ENCODE results near the gene PPP3R1. TPM values are rescaled to one million over a fixed set of nuclear protein-coding genes. Genes with fewer than 3 reads are reported as not detected.

Gene PPP3R1
- total RNA-seq, 3 donors from 2014 or later (not counting 1 experiment from before 2014, with no cell fraction given) = 77.8 to 86.2 (median 79.9) TPM

GRCh38 chr2:68218343-68218901 lies 33.9 kb downstream of the PPP3R1 start:
- H3K27ac Mint-ChIP-seq = peak overlapping the region; percentile 80 to 81
- Histone ChIP-seq H3K4me1 (ENCODE audit: control insufficient read depth, insufficient read depth, low read length) (peaks cover 9% of the 10 kb centered on the region), H3K27ac (ENCODE audit: low read length) (no peak overlapping the region), H3K36me3 (ENCODE audit: control insufficient read depth, insufficient read depth, low read length) (peaks cover 12% of the 10 kb centered on the region), H3K4me3 (ENCODE audit: low read length) (no peak overlapping the region), H3K9me3 (ENCODE audit: control insufficient read depth, insufficient read depth, low read length) (no peaks in the 10 kb centered on the region), H3K27me3 (ENCODE audit: control insufficient read depth, insufficient read depth, low read length) (no peaks in the 10 kb centered on the region)
- peak overlapping the region; percentile 25 for H3K4me3 Mint-ChIP-seq
- H3K27me3 Mint-ChIP-seq (ENCODE audit: low read depth in 2 of 2) = no peaks in the 10 kb centered on the region
- no peaks in the 10 kb centered on the region for H3K36me3 Mint-ChIP-seq
- intact Hi-C loops (cut with micrococcal nuclease) = no loop called here
- H3K4me1 Mint-ChIP-seq = peaks cover 75 to 78% of the 10 kb centered on the region in 2 donors
- DNase-seq = no peak
- H3K9me3 Mint-ChIP-seq = no peaks in the 10 kb centered on the region
- WGBS (ENCODE audit: insufficient coverage) = no CpG with 5 or more reads among the region's 1 CpG
- no peak for TF ChIP-seq CTCF (IDR thresholded peaks at IDR 0.05)
- no peak for ATAC-seq

DNA sequence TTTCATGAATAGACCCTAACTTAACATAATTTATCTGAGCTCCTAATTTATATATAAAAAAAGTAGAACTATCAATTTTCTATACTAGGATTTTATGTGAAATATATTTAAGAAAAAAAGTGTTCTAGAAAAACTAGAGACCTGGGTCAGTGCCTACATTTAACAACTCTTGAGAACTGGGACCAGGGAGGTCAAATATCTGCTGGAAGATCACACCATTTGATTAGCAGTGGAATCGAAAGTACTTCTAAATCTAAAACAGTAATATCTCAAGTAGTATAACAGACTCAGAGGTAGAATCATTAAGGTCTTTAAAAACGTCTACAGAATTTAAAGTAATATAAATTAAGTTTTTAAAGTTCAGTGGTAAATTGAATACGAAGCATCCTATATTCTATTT lies 34.6 kb downstream of the PPP3R1 start:
- Histone ChIP-seq H3K27me3 (ENCODE audit: control insufficient read depth, insufficient read depth, low read length) (no peaks in the 10 kb centered on the region), H3K9me3 (ENCODE audit: control insufficient read depth, insufficient read depth, low read length) (no peaks in the 10 kb centered on the region), H3K36me3 (ENCODE audit: control insufficient read depth, insufficient read depth, low read length) (peaks cover 12% of the 10 kb centered on the region), H3K27ac (ENCODE audit: low read length) (no peak overlapping the region), H3K4me1 (ENCODE audit: control insufficient read depth, insufficient read depth, low read length) (peaks cover 3% of the 10 kb centered on the region), H3K4me3 (ENCODE audit: low read length) (no peak overlapping the region)
- intact Hi-C loops (cut with micrococcal nuclease) = no loop called here
- no peak for TF ChIP-seq CTCF (IDR thresholded peaks at IDR 0.05)
- H3K4me1 Mint-ChIP-seq = peaks cover 77 to 78% of the 10 kb centered on the region in 2 donors
- DNase-seq = no peak
- H3K4me3 Mint-ChIP-seq = no peak overlapping the region
- peak in 1 of 3 donors; percentile 33 for ATAC-seq
- H3K9me3 Mint-ChIP-seq = no peaks in the 10 kb centered on the region
- no peaks in the 10 kb centered on the region for H3K36me3 Mint-ChIP-seq
- H3K27me3 Mint-ChIP-seq (ENCODE audit: low read depth in 2 of 2) = no peaks in the 10 kb centered on the region
- no peak overlapping the region for H3K27ac Mint-ChIP-seq
- WGBS (ENCODE audit: insufficient coverage) = no CpG with 5 or more reads among the region's 3 CpGs

DNA sequence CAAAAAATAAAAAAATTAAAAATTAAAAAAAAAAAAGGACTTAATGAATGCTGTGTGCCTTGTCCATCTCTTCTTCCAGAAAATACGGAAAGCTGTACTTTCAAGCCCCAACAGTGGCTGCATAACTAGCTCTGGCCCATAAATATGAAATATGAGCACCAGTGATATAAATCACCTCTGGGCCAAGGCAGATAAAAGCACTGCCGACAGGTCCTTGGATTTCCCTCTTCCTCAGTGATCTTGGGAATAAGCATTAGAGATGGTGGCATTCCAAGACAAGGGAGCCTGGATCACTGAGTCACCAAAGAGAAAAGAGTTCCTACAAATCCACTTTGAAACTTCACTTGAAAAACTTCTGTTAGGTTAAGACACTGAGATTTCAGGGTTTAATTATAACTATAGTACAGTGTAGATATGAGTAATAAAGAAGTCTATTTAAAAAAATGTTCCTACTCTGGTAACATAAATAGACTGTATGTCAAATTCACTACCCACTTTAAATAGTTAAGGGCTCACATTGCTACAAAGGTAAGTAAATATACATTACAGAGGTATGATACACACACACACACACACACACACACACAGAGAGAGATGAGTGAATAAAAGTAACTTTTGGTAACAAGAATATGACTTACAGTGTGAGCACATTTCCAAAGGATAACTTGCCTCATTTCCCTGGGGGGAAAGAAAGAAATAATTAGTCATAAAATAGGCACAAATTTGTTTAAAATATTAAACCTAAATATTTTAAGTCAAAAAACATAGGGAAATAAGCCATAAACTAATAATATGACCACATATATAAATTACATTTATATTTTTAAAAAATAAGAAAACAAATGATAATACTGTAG lies 35.6 kb downstream of the PPP3R1 start:
- peaks cover 78% of the 10 kb centered on the region in 2 donors for H3K4me1 Mint-ChIP-seq
- Histone ChIP-seq H3K4me1 (ENCODE audit: control insufficient read depth, insufficient read depth, low read length) (peaks cover 3% of the 10 kb centered on the region), H3K4me3 (ENCODE audit: low read length) (no peak overlapping the region), H3K27ac (ENCODE audit: low read length) (no peak overlapping the region), H3K27me3 (ENCODE audit: control insufficient read depth, insufficient read depth, low read length) (no peaks in the 10 kb centered on the region), H3K9me3 (ENCODE audit: control insufficient read depth, insufficient read depth, low read length) (no peaks in the 10 kb centered on the region), H3K36me3 (ENCODE audit: control insufficient read depth, insufficient read depth, low read length) (peaks cover 12% of the 10 kb centered on the region)
- H3K9me3 Mint-ChIP-seq = no peaks in the 10 kb centered on the region
- H3K36me3 Mint-ChIP-seq = no peaks in the 10 kb centered on the region
- peak overlapping the region; percentile 4 to 70 for H3K27ac Mint-ChIP-seq
- no peaks in the 10 kb centered on the region for H3K27me3 Mint-ChIP-seq (ENCODE audit: low read depth in 2 of 2)
- intact Hi-C loops (cut with micrococcal nuclease) = no loop called here
- WGBS (ENCODE audit: insufficient coverage) = 90% methylated on average over 2 of the region's 2 CpGs
- no peak for ATAC-seq
- DNase-seq = no peak
- TF ChIP-seq CTCF (IDR thresholded peaks at IDR 0.05) = no peak
- H3K4me3 Mint-ChIP-seq = no peak overlapping the region

All from natural killer cell (primary cell).